ENCODE data around the gene MED16.
"Not testable (repeated sequence)": the region's sequence is repeated elsewhere in the genome, so short reads cannot be mapped to it uniquely, and the experiment has no call there.

The MED16 gene

DNA sequence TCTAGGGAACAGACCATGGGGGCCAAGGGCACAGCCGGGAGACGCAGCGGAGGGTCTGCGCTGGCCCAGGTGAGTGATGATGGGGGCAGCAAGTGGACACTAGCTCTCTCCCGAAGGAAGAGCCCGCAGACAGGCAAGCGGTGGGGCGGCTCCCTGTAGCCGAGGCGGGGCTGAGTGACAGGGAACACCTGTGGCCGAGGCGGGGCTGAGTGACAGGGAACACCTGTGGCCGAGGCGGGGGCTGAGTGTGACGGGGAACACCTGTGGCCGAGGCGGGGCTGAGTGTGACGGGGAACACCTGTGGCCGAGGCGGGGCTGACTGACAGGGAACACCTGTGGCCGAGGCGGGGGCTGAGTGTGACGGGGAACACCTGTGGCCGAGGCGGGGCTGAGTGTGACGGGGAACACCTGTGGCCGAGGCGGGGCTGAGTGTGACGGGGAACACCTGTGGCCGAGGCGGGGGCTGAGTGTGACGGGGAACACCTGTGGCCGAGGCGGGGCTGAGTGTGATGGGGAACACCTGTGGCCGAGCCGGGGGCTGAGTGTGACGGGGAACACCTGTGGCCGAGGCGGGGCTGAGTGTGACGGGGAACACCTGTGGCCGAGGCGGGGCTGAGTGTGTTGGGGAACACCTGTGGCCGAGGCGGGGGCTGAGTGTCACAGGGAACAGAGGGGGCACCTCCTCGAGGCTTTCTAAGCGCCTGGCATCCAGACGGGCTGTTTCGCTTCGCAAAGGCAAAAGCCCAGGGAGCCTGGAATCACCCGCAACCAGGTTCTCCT lies 1.4 kb downstream of the MED16 start:
- 95% methylated on average over 34 of the region's 50 CpGs for WGBS
- not testable (repeated sequence) for H3K18ac ChIP-seq (ENCODE audit: low read depth in 1 of 2, low read length in 2 of 2); H3K27ac ChIP-seq (ENCODE audit: low read length, poor library complexity, severe bottlenecking); H4K8ac ChIP-seq (ENCODE audit: low read length); H3K4me1 ChIP-seq (ENCODE audit: control insufficient read depth, insufficient read depth, low read depth, low read length); H2AFZ ChIP-seq (ENCODE audit: low read depth, low read length); DNase-seq; H2BK15ac ChIP-seq (ENCODE audit: low read depth, poor library complexity, severe bottlenecking); H2BK120ac ChIP-seq (ENCODE audit: low read depth, low read length); H3K9me3 ChIP-seq (ENCODE audit: control insufficient read depth, low read length); H4K91ac ChIP-seq (ENCODE audit: low read length); H3K4ac ChIP-seq (ENCODE audit: low read depth in 1 of 2, low read length in 2 of 2); H3K14ac ChIP-seq (ENCODE audit: low read length in 2 of 2); H3K23ac ChIP-seq (ENCODE audit: low read length in 2 of 2); H2BK5ac ChIP-seq (ENCODE audit: low read depth, low read length, poor library complexity, severe bottlenecking); H2BK12ac ChIP-seq (ENCODE audit: low read length in 2 of 2); H3K27me3 ChIP-seq (ENCODE audit: control insufficient read depth in 1 of 2, insufficient read depth in 1 of 2, low read length in 2 of 2)
- H3K4me2 ChIP-seq (ENCODE audit: low read length, poor library complexity, severe bottlenecking) = peak overlapping the region; percentile 55
- H3K36me3 ChIP-seq (ENCODE audit: control insufficient read depth in 1 of 2, insufficient read depth in 2 of 2, low read depth in 1 of 2, low read length in 2 of 2) = peaks cover 32 to 49% of the 10 kb centered on the region in 2 experiments
- H3K9ac ChIP-seq (ENCODE audit: low read length) = peak overlapping the region; percentile 85
- H3K79me1 ChIP-seq (replicated peaks; ENCODE audit: low read length, poor library complexity, severe bottlenecking) = peaks cover 28% of the 10 kb centered on the region
- H3K4me3 ChIP-seq (ENCODE audit: insufficient read depth in 1 of 2, low read depth in 1 of 2, low read length in 2 of 2) = peak overlapping the region; percentile 83 to 99
- H2AK5ac ChIP-seq (ENCODE audit: low read length, severe bottlenecking) = peak overlapping the region; percentile 78

GRCh38 chr19:890831-891230 lies 2.2 kb downstream of the MED16 start:
- H3K36me3 ChIP-seq (ENCODE audit: control insufficient read depth in 1 of 2, insufficient read depth in 2 of 2, low read depth in 1 of 2, low read length in 2 of 2) = peaks cover 37 to 49% of the 10 kb centered on the region in 2 experiments
- H3K4me2 ChIP-seq (ENCODE audit: low read length, poor library complexity, severe bottlenecking) = no peak overlapping the region
- H3K27me3 ChIP-seq (ENCODE audit: control insufficient read depth in 1 of 2, insufficient read depth in 1 of 2, low read length in 2 of 2) = no peaks in the 10 kb centered on the region
- H3K9me3 ChIP-seq (ENCODE audit: control insufficient read depth, low read length) = no peaks in the 10 kb centered on the region
- WGBS = 98% methylated on average over 18 of the region's 18 CpGs
- H4K8ac ChIP-seq (ENCODE audit: low read length) = no peak overlapping the region
- H2AFZ ChIP-seq (ENCODE audit: low read depth, low read length) = no peak overlapping the region
- H3K14ac ChIP-seq (ENCODE audit: low read length in 2 of 2) = no peak overlapping the region
- H3K4ac ChIP-seq (ENCODE audit: low read depth in 1 of 2, low read length in 2 of 2) = no peak overlapping the region
- DNase-seq = no peak
- no peak overlapping the region for H3K23ac ChIP-seq (ENCODE audit: low read length in 2 of 2)
- no peak overlapping the region for H3K18ac ChIP-seq (ENCODE audit: low read depth in 1 of 2, low read length in 2 of 2)
- peaks cover 36% of the 10 kb centered on the region for H3K79me1 ChIP-seq (replicated peaks; ENCODE audit: low read length, poor library complexity, severe bottlenecking)
- H4K91ac ChIP-seq (ENCODE audit: low read length) = no peak overlapping the region
- H2BK15ac ChIP-seq (ENCODE audit: low read depth, poor library complexity, severe bottlenecking) = no peak overlapping the region
- no peak overlapping the region for H3K4me3 ChIP-seq (ENCODE audit: insufficient read depth in 1 of 2, low read depth in 1 of 2, low read length in 2 of 2)
- no peak overlapping the region for H3K27ac ChIP-seq (ENCODE audit: low read length, poor library complexity, severe bottlenecking)
- no peak overlapping the region for H3K9ac ChIP-seq (ENCODE audit: low read length)
- no peak overlapping the region for H2AK5ac ChIP-seq (ENCODE audit: low read length, severe bottlenecking)
- no peak overlapping the region for H2BK5ac ChIP-seq (ENCODE audit: low read depth, low read length, poor library complexity, severe bottlenecking)
- H3K4me1 ChIP-seq (ENCODE audit: control insufficient read depth, insufficient read depth, low read depth, low read length) = peaks cover 8% of the 10 kb centered on the region
- H2BK120ac ChIP-seq (ENCODE audit: low read depth, low read length) = no peak overlapping the region
- no peak overlapping the region for H2BK12ac ChIP-seq (ENCODE audit: low read length in 2 of 2)

- H3K4me1 ChIP-seq (ENCODE audit: control insufficient read depth, insufficient read depth, low read depth, low read length) = peaks cover 6% of the 10 kb centered on the region
- no peak overlapping the region for H4K8ac ChIP-seq (ENCODE audit: low read length)
- H2BK15ac ChIP-seq (ENCODE audit: low read depth, poor library complexity, severe bottlenecking) = no peak overlapping the region
- no peak overlapping the region for H4K91ac ChIP-seq (ENCODE audit: low read length)
- H3K79me1 ChIP-seq (replicated peaks; ENCODE audit: low read length, poor library complexity, severe bottlenecking) = peaks cover 43% of the 10 kb centered on the region
- no peak overlapping the region for H3K4me3 ChIP-seq (ENCODE audit: insufficient read depth in 1 of 2, low read depth in 1 of 2, low read length in 2 of 2)
- H3K27ac ChIP-seq (ENCODE audit: low read length, poor library complexity, severe bottlenecking) = no peak overlapping the region
- no peak overlapping the region for H3K4ac ChIP-seq (ENCODE audit: low read depth in 1 of 2, low read length in 2 of 2)
- no peaks in the 10 kb centered on the region for H3K27me3 ChIP-seq (ENCODE audit: control insufficient read depth in 1 of 2, insufficient read depth in 1 of 2, low read length in 2 of 2)
- H3K9ac ChIP-seq (ENCODE audit: low read length) = no peak overlapping the region
- no peaks in the 10 kb centered on the region for H3K9me3 ChIP-seq (ENCODE audit: control insufficient read depth, low read length)
- no peak overlapping the region for H2AK5ac ChIP-seq (ENCODE audit: low read length, severe bottlenecking)
- no peak overlapping the region for H2BK120ac ChIP-seq (ENCODE audit: low read depth, low read length)
- no peak overlapping the region for H2BK5ac ChIP-seq (ENCODE audit: low read depth, low read length, poor library complexity, severe bottlenecking)
- no peak overlapping the region for H3K18ac ChIP-seq (ENCODE audit: low read depth in 1 of 2, low read length in 2 of 2)
- WGBS = 98% methylated on average over 26 of the region's 26 CpGs
- H3K4me2 ChIP-seq (ENCODE audit: low read length, poor library complexity, severe bottlenecking) = no peak overlapping the region
- DNase-seq = no peak
- H3K14ac ChIP-seq (ENCODE audit: low read length in 2 of 2) = no peak overlapping the region
- H3K36me3 ChIP-seq (ENCODE audit: control insufficient read depth in 1 of 2, insufficient read depth in 2 of 2, low read depth in 1 of 2, low read length in 2 of 2) = peaks cover 44 to 57% of the 10 kb centered on the region in 2 experiments
- H2BK12ac ChIP-seq (ENCODE audit: low read length in 2 of 2) = no peak overlapping the region
- no peak overlapping the region for H3K23ac ChIP-seq (ENCODE audit: low read length in 2 of 2)
- H2AFZ ChIP-seq (ENCODE audit: low read depth, low read length) = no peak overlapping the region
These were observed 3.2 kb downstream of the MED16 start for GRCh38 chr19:889662-890295.

DNA sequence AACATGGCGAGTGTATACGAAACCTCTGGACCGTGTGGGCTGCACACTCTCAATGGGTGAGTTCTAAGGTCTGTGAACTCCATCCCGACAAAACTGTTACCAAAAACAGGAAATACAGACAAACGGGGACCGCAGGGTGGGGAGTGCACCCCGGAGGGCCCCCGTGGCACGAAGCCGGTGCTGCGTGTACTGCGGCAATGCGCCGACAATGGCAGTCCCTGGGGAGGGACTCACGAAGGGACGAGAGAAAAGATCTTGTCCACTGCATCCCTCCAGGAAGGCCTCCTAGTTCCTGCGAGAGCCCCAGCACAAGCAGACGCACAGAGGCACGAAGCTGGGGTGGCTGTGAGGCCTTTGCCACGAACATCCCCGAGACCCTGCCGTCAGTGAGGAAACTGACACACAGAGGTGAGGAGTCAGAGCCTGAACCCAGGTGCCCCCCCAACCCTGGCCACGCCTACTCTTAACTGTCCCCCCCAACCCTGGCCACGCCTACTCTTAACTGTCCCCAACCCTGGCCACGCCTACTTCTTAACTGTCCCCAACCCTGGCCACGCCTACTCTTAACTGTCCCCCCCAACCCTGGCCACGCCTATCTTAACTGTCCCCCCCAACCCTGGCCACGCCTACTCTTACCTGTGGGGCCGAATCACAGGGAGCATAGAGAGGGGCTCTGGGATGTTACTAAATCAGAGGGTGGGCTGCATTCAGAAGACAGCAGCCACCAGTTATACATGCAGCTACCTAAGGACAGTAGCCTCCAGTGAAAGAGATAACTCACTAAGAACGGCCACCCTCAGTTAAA lies 4.2 kb downstream of the MED16 start:
- Histone ChIP-seq H4K8ac (ENCODE audit: low read length) (no peak overlapping the region), H3K9me3 (ENCODE audit: control insufficient read depth, low read length) (no peaks in the 10 kb centered on the region), H2BK120ac (ENCODE audit: low read depth, low read length) (no peak overlapping the region), H3K23ac (ENCODE audit: low read length in 2 of 2) (no peak overlapping the region), H2BK15ac (ENCODE audit: low read depth, poor library complexity, severe bottlenecking) (no peak overlapping the region), H3K4me1 (ENCODE audit: control insufficient read depth, insufficient read depth, low read depth, low read length) (peaks cover 14% of the 10 kb centered on the region), H3K4me3 (ENCODE audit: insufficient read depth in 1 of 2, low read depth in 1 of 2, low read length in 2 of 2) (no peak overlapping the region), H3K4me2 (ENCODE audit: low read length, poor library complexity, severe bottlenecking) (no peak overlapping the region), H2AK5ac (ENCODE audit: low read length, severe bottlenecking) (no peak overlapping the region), H2BK5ac (ENCODE audit: low read depth, low read length, poor library complexity, severe bottlenecking) (no peak overlapping the region), H3K79me1 (replicated peaks; ENCODE audit: low read length, poor library complexity, severe bottlenecking) (peaks cover 48% of the 10 kb centered on the region), H3K9ac (ENCODE audit: low read length) (no peak overlapping the region), H3K14ac (ENCODE audit: low read length in 2 of 2) (no peak overlapping the region), H3K4ac (ENCODE audit: low read depth in 1 of 2, low read length in 2 of 2) (no peak overlapping the region), H3K27ac (ENCODE audit: low read length, poor library complexity, severe bottlenecking) (no peak overlapping the region), H2BK12ac (ENCODE audit: low read length in 2 of 2) (no peak overlapping the region), H3K18ac (ENCODE audit: low read depth in 1 of 2, low read length in 2 of 2) (no peak overlapping the region), H3K27me3 (ENCODE audit: control insufficient read depth in 1 of 2, insufficient read depth in 1 of 2, low read length in 2 of 2) (no peaks in the 10 kb centered on the region), H3K36me3 (ENCODE audit: control insufficient read depth in 1 of 2, insufficient read depth in 2 of 2, low read depth in 1 of 2, low read length in 2 of 2) (peaks cover 46 to 67% of the 10 kb centered on the region in 2 experiments), H4K91ac (ENCODE audit: low read length) (no peak overlapping the region), H2AFZ (ENCODE audit: low read depth, low read length) (no peak overlapping the region)
- no peak for DNase-seq
- WGBS = 97% methylated on average over 30 of the region's 30 CpGs

Data from mesenchymal stem cell (in vitro differentiated cells and primary cell).